Neural cell (in vitro differentiated cells): ENCODE data around the gene ACP7.

Experiments used
- EP300 ChIP-seq: fragments of 450-650 bp; conservative IDR thresholded peaks from 2 replicates; pipeline ENCODE4 v1.6.1; 2014; ENCODE audit warnings: antibody characterized with exemption, mild to moderate bottlenecking, moderate library complexity; ENCODE audit not compliant: poor library complexity, severe bottlenecking
- EZH2 ChIP-seq: fragments of 200-600, 300-800 bp; shearing (Covaris generic), sonication (generic); IDR thresholded peaks from 2 replicates; pipeline ENCODE4 v1.6.1; 2014; ENCODE audit warnings: antibody characterized with exemption, low read length, borderline replicate concordance, mild to moderate bottlenecking; ENCODE audit not compliant: insufficient read depth, poor library complexity, severe bottlenecking
- POLR2AphosphoS5 ChIP-seq: IDR thresholded peaks from 2 replicates; pipeline ENCODE4 v1.6.1; 2012
- RAD21 ChIP-seq: fragments of 450-650 bp; conservative IDR thresholded peaks from 2 replicates; pipeline ENCODE4 v1.6.1; 2014; ENCODE audit warnings: antibody characterized with exemption, mild to moderate bottlenecking, moderate library complexity
- SMC3 ChIP-seq: fragments of 450-650 bp; conservative IDR thresholded peaks from 2 replicates; pipeline ENCODE4 v1.6.1; 2014; ENCODE audit warnings: antibody characterized with exemption, mild to moderate bottlenecking, moderate library complexity; ENCODE audit not compliant: poor library complexity
- TF ChIP-seq, protein P1 (sequence below): fragments of 450-650 bp; IDR thresholded peaks from 2 replicates; pipeline ENCODE4 v1.5.1; 2014; ENCODE audit warnings: antibody characterized with exemption, mild to moderate bottlenecking, moderate library complexity; ENCODE audit not compliant: poor library complexity, severe bottlenecking
- TF ChIP-seq, protein P2 (sequence below): IDR thresholded peaks from 2 replicates; pipeline ENCODE4 v1.6.1; 2012; ENCODE audit warnings: borderline replicate concordance

DNA sequence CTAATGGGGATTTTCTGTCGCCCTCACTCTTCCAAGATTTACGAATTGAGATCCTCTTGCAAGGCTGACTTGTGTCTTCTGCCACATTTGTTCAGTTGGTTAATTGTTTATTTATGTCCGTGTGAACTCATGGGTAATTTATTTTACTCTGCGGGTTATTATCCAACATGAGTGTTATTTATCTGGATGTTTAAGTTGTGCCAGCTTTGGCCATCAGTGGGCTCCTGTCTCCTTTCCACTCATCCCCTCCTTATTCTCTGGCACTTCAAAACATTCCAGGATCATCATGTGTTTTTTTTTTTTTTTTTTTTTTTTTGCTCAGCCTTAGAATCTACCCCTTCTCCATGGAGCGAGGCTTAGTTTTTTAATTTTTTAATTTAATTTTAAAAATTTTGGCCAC is 19.0 kb downstream of the ACP7 start:
- TF ChIP-seq POLR2AphosphoS5 (no peak), EZH2 (no peak), EP300 (no peak), RAD21 (no peak), SMC3 (no peak)
- TF ChIP-seq, protein P1, sequence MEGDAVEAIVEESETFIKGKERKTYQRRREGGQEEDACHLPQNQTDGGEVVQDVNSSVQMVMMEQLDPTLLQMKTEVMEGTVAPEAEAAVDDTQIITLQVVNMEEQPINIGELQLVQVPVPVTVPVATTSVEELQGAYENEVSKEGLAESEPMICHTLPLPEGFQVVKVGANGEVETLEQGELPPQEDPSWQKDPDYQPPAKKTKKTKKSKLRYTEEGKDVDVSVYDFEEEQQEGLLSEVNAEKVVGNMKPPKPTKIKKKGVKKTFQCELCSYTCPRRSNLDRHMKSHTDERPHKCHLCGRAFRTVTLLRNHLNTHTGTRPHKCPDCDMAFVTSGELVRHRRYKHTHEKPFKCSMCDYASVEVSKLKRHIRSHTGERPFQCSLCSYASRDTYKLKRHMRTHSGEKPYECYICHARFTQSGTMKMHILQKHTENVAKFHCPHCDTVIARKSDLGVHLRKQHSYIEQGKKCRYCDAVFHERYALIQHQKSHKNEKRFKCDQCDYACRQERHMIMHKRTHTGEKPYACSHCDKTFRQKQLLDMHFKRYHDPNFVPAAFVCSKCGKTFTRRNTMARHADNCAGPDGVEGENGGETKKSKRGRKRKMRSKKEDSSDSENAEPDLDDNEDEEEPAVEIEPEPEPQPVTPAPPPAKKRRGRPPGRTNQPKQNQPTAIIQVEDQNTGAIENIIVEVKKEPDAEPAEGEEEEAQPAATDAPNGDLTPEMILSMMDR = no peak
- TF ChIP-seq, protein P2, sequence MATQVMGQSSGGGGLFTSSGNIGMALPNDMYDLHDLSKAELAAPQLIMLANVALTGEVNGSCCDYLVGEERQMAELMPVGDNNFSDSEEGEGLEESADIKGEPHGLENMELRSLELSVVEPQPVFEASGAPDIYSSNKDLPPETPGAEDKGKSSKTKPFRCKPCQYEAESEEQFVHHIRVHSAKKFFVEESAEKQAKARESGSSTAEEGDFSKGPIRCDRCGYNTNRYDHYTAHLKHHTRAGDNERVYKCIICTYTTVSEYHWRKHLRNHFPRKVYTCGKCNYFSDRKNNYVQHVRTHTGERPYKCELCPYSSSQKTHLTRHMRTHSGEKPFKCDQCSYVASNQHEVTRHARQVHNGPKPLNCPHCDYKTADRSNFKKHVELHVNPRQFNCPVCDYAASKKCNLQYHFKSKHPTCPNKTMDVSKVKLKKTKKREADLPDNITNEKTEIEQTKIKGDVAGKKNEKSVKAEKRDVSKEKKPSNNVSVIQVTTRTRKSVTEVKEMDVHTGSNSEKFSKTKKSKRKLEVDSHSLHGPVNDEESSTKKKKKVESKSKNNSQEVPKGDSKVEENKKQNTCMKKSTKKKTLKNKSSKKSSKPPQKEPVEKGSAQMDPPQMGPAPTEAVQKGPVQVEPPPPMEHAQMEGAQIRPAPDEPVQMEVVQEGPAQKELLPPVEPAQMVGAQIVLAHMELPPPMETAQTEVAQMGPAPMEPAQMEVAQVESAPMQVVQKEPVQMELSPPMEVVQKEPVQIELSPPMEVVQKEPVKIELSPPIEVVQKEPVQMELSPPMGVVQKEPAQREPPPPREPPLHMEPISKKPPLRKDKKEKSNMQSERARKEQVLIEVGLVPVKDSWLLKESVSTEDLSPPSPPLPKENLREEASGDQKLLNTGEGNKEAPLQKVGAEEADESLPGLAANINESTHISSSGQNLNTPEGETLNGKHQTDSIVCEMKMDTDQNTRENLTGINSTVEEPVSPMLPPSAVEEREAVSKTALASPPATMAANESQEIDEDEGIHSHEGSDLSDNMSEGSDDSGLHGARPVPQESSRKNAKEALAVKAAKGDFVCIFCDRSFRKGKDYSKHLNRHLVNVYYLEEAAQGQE = no peak
